Coronary artery (tissue), 2 donors: Measurements from ENCODE around the gene CLCN6.

Experiments
- DNase-seq: peaks from one replicate; pipeline ENCODE4 v3.0.0-alpha.2; 2017; ENCODE audit warnings: low spot score
- H3K27ac ChIP-seq, 2 donors: fragments of 200-600 bp; sonication (generic); one replicate each; pipeline ENCODE4 v1.5.1; 2016 to 2019
- H3K4me3 ChIP-seq: fragments of 200-600 bp; sonication (generic); 2 replicates; pipeline ENCODE4 v1.5.1; 2016; ENCODE audit warnings: mild to moderate bottlenecking, moderate library complexity
- CTCF ChIP-seq: fragments of 200-600 bp; sonication (generic); IDR thresholded peaks from one replicate; pipeline ENCODE4 v1.5.1; 2019; ENCODE audit warnings: antibody characterized with exemption

Gene CLCN6

GRCh38 chr1:11805422-11806306, at the start of gene CLCN6, which contains the start of gene MTHFR:
Gene CLCN6, plus strand, starts transcription at chr1:11806191. Its CDS starts 72 bp downstream, at chr1:11806263.
Gene MTHFR, minus strand, starts transcription at chr1:11805964. Its CDS starts 2,848 bp downstream, at chr1:11803116.
- DNase-seq: peak; percentile 100
- TF ChIP-seq CTCF: no peak
- peak within 1 kb of the TSS; percentile 98 to 99 for H3K27ac ChIP-seq

GRCh38 chr1:11757047-11757446, 48.9 kb upstream of the CLCN6 start:
- Histone ChIP-seq H3K27ac (no peak overlapping the region), H3K4me3 (no peak overlapping the region)
- no peak for TF ChIP-seq CTCF
- DNase-seq: no peak

More at GRCh38 chr1:11805422-11806306, at the start of gene CLCN6, which contains the start of gene MTHFR:
- peak within 1 kb of the TSS; percentile 96 for H3K4me3 ChIP-seq

- no peak for DNase-seq
- no peak for TF ChIP-seq CTCF
- Histone ChIP-seq H3K4me3 (no peak overlapping the region), H3K27ac (no peak overlapping the region)
These were observed 46.2 kb upstream of the CLCN6 start for GRCh38 chr1:11759791-11760190.

- DNase-seq: no peak
- H3K4me3 ChIP-seq: no peak overlapping the region
- H3K27ac ChIP-seq: no peak overlapping the region
- TF ChIP-seq CTCF: no peak
These were observed 44.7 kb upstream of the CLCN6 start for GRCh38 chr1:11761285-11761684.

DNA sequence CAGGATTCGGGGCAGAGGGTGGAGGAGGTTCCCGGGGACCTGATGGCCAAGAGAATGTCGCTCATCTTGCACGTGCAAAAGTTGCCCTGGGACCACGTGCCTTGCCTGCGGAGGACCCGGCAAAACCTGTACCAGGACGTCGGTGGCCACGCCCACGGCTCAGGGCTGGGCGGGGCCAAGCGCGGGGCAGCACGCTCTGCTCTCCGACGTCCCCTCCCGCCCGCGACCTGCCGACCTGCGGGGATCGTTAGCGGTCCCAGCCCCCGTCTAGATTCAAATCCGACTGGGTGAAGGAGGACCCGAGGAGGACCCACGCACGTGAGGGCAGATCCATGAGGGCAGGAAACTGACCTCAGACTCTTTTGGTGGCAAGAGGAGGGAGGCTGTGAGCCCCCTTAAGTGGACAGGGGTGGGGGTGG, 44.0 kb upstream of the CLCN6 start, which contains the start of gene C1orf167:
Gene C1orf167 (plus strand): TSS at position 206 of the 419 bp plus-strand sequence. CDS start 2,208 bp downstream, outside the sequence.
- Histone ChIP-seq H3K4me3 (peak within 1 kb of the TSS; percentile 30), H3K27ac (no peak within 1 kb of the TSS)
- no peak for TF ChIP-seq CTCF
- no peak for DNase-seq

DNA sequence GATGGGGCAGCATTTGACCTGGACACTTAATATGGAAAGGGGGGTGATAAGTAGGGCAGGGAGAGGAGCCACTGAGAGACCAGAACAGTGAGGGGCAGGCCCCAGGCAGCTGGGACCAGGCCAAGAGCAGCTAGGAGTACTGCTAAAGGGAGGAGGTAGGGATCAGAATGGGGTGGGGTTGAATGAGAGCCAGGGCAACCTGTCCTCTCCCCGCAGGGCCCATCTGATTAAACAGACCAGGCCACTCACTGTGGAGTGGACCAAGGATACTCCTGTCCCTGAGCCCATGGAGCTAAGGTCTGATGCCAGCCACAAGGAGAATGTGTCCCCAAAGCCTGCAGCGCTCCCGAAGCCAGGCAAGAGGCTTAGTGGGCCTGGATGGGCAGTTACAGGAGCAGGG, 41.9 kb upstream of the CLCN6 start:
- TF ChIP-seq CTCF: no peak
- H3K27ac ChIP-seq: no peak overlapping the region
- H3K4me3 ChIP-seq: no peak overlapping the region
- no peak for DNase-seq
